ENCODE data around the gene SIGLEC6.

GRCh38 chr19:51497666-51498065 is 33.8 kb downstream of the SIGLEC6 start:
- no peak for TF ChIP-seq CTCF (IDR thresholded peaks at IDR 0.05 in 2 of 3, conservative IDR thresholded peaks at IDR 0.05 in 1 of 3; ENCODE audit: borderline replicate concordance in 1 of 3, insufficient read depth in 1 of 3, low read depth in 2 of 3, low read length in 2 of 3)
- no peak for TF ChIP-seq POLR2A (IDR thresholded peaks at IDR 0.05; ENCODE audit: borderline replicate concordance, extremely low read depth, insufficient read depth, insufficient read length)

All from HCT116 (cell line).